ENCODE measurements around the gene YTHDC1.

YTHDC1 gene

GRCh38 chr4:68360231-68360968 lies 10.5 kb upstream of the YTHDC1 start:
- FAIRE-seq (no peak), DNase-seq (ENCODE audit: low spot score) (no peak)

- no peak for FAIRE-seq
These were observed 9.6 kb upstream of the YTHDC1 start for GRCh38 chr4:68359508-68359907.

GRCh38 chr4:68358988-68359387 lies 9.1 kb upstream of the YTHDC1 start:
- FAIRE-seq: no peak

More at GRCh38 chr4:68359508-68359907, 9.6 kb upstream of the YTHDC1 start:
- DNase-seq (ENCODE audit: low spot score): no peak

GRCh38 chr4:68352791-68353190 lies 2.9 kb upstream of the YTHDC1 start:
- FAIRE-seq (no peak), DNase-seq (ENCODE audit: low spot score) (no peak)

More at GRCh38 chr4:68358988-68359387, 9.1 kb upstream of the YTHDC1 start:
- DNase-seq (ENCODE audit: low spot score): no peak

- FAIRE-seq: no peak
- no peak for DNase-seq (ENCODE audit: low spot score)
These were observed 626 bp downstream of the YTHDC1 start for GRCh38 chr4:68349279-68349648.

- FAIRE-seq (no peak), DNase-seq (ENCODE audit: low spot score) (no peak)
These were observed 1.3 kb downstream of the YTHDC1 start for GRCh38 chr4:68348577-68348976.

- FAIRE-seq (no peak), DNase-seq (ENCODE audit: low spot score) (no peak)
These were observed 2.0 kb downstream of the YTHDC1 start for GRCh38 chr4:68347845-68348244.

GRCh38 chr4:68346461-68346860 lies 3.4 kb downstream of the YTHDC1 start:
- DNase-seq (ENCODE audit: low spot score) (peak; percentile 15), FAIRE-seq (no peak)

- no peak for FAIRE-seq
- DNase-seq (ENCODE audit: low spot score): no peak
These were observed 5.1 kb downstream of the YTHDC1 start for GRCh38 chr4:68344785-68345184.

GRCh38 chr4:68344049-68344448 lies 5.8 kb downstream of the YTHDC1 start:
- DNase-seq (ENCODE audit: low spot score) (no peak), FAIRE-seq (no peak)

- DNase-seq (ENCODE audit: low spot score) (peak; percentile 64), FAIRE-seq (no peak)
These were observed 7.8 kb downstream of the YTHDC1 start for GRCh38 chr4:68342134-68342533.

- no peak for DNase-seq (ENCODE audit: low spot score)
These were observed 11.3 kb downstream of the YTHDC1 start for GRCh38 chr4:68338625-68339024.

GRCh38 chr4:68337522-68337921 lies 12.4 kb downstream of the YTHDC1 start:
- FAIRE-seq (no peak), DNase-seq (ENCODE audit: low spot score) (no peak)

More at GRCh38 chr4:68338625-68339024, 11.3 kb downstream of the YTHDC1 start:
- FAIRE-seq: no peak

- FAIRE-seq: no peak
- DNase-seq (ENCODE audit: low spot score): no peak
These were observed 12.9 kb downstream of the YTHDC1 start for GRCh38 chr4:68337004-68337403.

GRCh38 chr4:68336530-68336929 lies 13.4 kb downstream of the YTHDC1 start:
- FAIRE-seq (no peak), DNase-seq (ENCODE audit: low spot score) (no peak)

- DNase-seq (ENCODE audit: low spot score) (no peak), FAIRE-seq (no peak)
These were observed 23.7 kb downstream of the YTHDC1 start for GRCh38 chr4:68326141-68326540.

- FAIRE-seq (no peak), DNase-seq (ENCODE audit: low spot score) (no peak)
These were observed 25.2 kb downstream of the YTHDC1 start for GRCh38 chr4:68324519-68325262.

- FAIRE-seq: no peak
These were observed 30.9 kb downstream of the YTHDC1 start for GRCh38 chr4:68319040-68319439.

GRCh38 chr4:68316193-68316969 lies 33.5 kb downstream of the YTHDC1 start:
- no peak for FAIRE-seq
- no peak for DNase-seq (ENCODE audit: low spot score)

More at GRCh38 chr4:68319040-68319439, 30.9 kb downstream of the YTHDC1 start:
- DNase-seq (ENCODE audit: low spot score): no peak

GRCh38 chr4:68310651-68311247 lies 39.1 kb downstream of the YTHDC1 start:
- DNase-seq (ENCODE audit: low spot score) (no peak), FAIRE-seq (no peak)

- FAIRE-seq (no peak), DNase-seq (ENCODE audit: low spot score) (no peak)
These were observed 45.2 kb downstream of the YTHDC1 start for GRCh38 chr4:68304731-68305130.

Data from RCC 7860 (cell line).